NCI-H146 treated with DMSO at 0.1 percent for 48 hours (cell line): ENCODE data around the gene CRYBB2.
"Not testable (repeated sequence)": the region's sequence is repeated elsewhere in the genome, so short reads cannot be mapped to it uniquely, and the experiment has no call there.

Experiments used
- DNase-seq: peaks from one replicate; lab custom pipeline; 2025; ENCODE audit not compliant: unreplicated experiment; lab: John Stamatoyannopoulos, UW

The CRYBB2 gene

GRCh38 chr22:25232301-25232700 lies 12.9 kb downstream of the CRYBB2 start:
- no peak for DNase-seq

GRCh38 chr22:25233706-25234105 lies 14.3 kb downstream of the CRYBB2 start:
- not testable (repeated sequence) for DNase-seq

GRCh38 chr22:25235547-25236290 lies 16.3 kb downstream of the CRYBB2 start:
- peak; percentile 27 for DNase-seq

- DNase-seq, result no peak
These were observed 17.0 kb downstream of the CRYBB2 start for GRCh38 chr22:25236417-25236816.

GRCh38 chr22:25237503-25237902 lies 18.1 kb downstream of the CRYBB2 start:
- DNase-seq, result no peak

- not testable (repeated sequence) for DNase-seq
These were observed 18.6 kb downstream of the CRYBB2 start for GRCh38 chr22:25238058-25238457.

- DNase-seq, result not testable (repeated sequence)
These were observed 35.7 kb downstream of the CRYBB2 start for GRCh38 chr22:25255169-25255568.

- not testable (repeated sequence) for DNase-seq
These were observed 48.1 kb downstream of the CRYBB2 start for GRCh38 chr22:25267567-25267966.

- DNase-seq, result not testable (repeated sequence)
These were observed 49.5 kb downstream of the CRYBB2 start for GRCh38 chr22:25268902-25269301.

GRCh38 chr22:25270061-25270460 lies 50.6 kb downstream of the CRYBB2 start:
- DNase-seq, result not testable (repeated sequence)

GRCh38 chr22:25273231-25273630 lies 53.8 kb downstream of the CRYBB2 start:
- not testable (repeated sequence) for DNase-seq

- not testable (repeated sequence) for DNase-seq
These were observed 54.5 kb downstream of the CRYBB2 start for GRCh38 chr22:25273928-25274327.

GRCh38 chr22:25280118-25280517 lies 60.7 kb downstream of the CRYBB2 start:
- not testable (repeated sequence) for DNase-seq
